Muscle layer of colon (tissue), 2 donors: Measurements from ENCODE around the gene CHD3.
A peak's percentile ranks its signal among the peaks of the same experiment; 100 is the strongest.

Experiments
- H3K27ac ChIP-seq: one replicate; pipeline ENCODE4 v1.7.0; 2013; ENCODE audit warnings: low read depth, mild to moderate bottlenecking, low read length, moderate library complexity
- H3K27me3 ChIP-seq, 2 donors: one replicate each; pipeline ENCODE4 v1.7.0; 2013; ENCODE audit warnings: low read length in 2 of 2, mild to moderate bottlenecking in 2 of 2; ENCODE audit not compliant: insufficient read depth in 2 of 2, control insufficient read depth in 1 of 2
- H3K36me3 ChIP-seq: one replicate; pipeline ENCODE4 v1.7.0; 2013; ENCODE audit warnings: mild to moderate bottlenecking, low read length; ENCODE audit not compliant: insufficient read depth
- H3K4me1 ChIP-seq: one replicate; pipeline ENCODE4 v1.7.0; 2013; ENCODE audit warnings: mild to moderate bottlenecking, low read length; ENCODE audit not compliant: insufficient read depth
- H3K4me3 ChIP-seq, 2 donors: one replicate each; pipeline ENCODE4 v1.7.0; 2013; ENCODE audit warnings: low read length in 2 of 2, low read depth in 1 of 2, mild to moderate bottlenecking in 1 of 2, moderate library complexity in 1 of 2
- H3K9ac ChIP-seq: one replicate; pipeline ENCODE4 v1.7.0; 2013; ENCODE audit warnings: low read length
- H3K9me3 ChIP-seq: one replicate; pipeline ENCODE4 v1.7.0; 2013; ENCODE audit warnings: mild to moderate bottlenecking, low read length
- donor health status: abdominal sarcoma.
- donor health status: Adenocarcinoma of cecum.

CHD3 gene

DNA sequence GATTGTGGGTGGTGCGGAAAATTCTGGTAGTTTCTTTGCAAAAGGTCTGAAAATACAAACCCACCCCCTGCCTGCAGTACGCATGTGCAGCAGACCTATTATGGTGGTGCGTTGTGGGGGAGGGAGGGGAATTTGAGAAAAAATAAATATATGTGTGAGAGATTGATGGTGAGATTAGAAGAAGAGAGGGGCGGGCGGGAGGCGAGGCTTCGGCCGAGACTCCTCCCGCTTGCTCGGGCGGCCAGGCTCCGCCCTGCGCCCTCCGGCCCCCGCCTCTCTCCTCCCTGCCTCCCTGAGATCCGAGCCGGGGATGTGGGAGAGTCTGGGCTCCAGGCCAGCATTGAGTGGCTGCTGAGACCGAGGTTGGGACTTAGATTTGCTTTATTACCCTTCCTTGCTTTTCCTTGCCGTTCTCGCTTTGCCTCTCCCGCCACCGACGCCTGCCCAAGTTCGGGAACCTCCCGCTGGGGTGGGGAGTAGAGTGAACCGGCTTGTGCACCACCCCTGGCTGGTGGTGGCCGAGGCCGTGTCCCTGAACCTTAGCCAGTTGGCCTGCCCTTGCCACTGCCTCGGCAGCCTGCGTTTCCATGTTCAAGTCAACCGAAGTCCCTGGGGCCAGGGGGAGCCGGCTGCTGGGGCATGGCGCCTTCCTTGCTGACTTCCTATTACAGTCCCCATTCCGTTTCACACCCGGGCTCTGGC is 956 bp upstream of the CHD3 start:
- Histone ChIP-seq H3K9ac (peak overlapping the region; percentile 52), H3K27ac (peak overlapping the region; percentile 88), H3K9me3 (no peaks in the 10 kb centered on the region), H3K4me3 (peak overlapping the region; percentile 24 to 71), H3K27me3 (no peaks in the 10 kb centered on the region), H3K36me3 (peaks cover 19% of the 10 kb centered on the region), H3K4me1 (peaks cover 45% of the 10 kb centered on the region)

DNA sequence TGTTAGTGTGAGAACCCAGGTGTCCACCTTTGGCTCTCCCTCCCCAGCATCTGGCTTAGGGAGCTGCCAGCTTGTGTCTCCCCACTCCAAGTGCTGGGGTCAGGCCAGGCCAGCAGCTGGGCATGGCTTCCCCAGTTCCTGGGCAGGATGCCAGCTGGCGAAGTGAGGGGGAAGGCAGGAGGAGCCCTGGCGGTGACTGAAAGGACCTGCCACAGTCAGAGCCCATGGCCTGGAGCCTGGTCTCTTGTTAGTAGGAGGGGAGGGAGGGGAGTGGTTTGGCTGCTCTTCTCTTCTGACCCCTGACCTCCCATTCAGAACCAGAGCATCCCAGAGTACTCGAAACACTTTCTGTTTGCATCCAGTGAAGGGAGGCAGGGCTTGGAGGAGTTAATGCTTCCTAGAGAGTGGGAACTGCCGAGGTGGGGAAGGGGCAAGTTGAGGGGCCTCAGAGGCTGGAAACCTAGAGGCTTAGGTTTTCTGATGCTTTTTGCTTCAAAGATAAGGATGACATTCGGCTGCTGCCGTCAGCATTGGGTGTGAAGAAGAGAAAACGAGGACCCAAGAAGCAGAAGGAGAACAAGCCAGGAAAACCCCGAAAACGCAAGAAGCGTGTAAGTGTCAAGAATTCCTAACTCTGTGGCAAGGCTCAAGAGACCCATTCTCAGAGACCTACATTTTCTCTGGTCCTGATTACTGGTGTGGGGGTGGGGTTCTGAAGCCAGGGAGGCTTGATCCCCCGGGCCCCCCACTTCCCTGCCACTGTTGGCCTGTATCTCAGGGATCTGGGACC is 772 bp downstream of the CHD3 start:
- Histone ChIP-seq H3K9ac (no peak overlapping the region), H3K27me3 (no peaks in the 10 kb centered on the region), H3K27ac (peak overlapping the region; percentile 88), H3K4me1 (peaks cover 37% of the 10 kb centered on the region), H3K36me3 (peaks cover 32% of the 10 kb centered on the region), H3K4me3 (peak overlapping the region in 1 of 2 donors; percentile 50), H3K9me3 (no peaks in the 10 kb centered on the region)

DNA sequence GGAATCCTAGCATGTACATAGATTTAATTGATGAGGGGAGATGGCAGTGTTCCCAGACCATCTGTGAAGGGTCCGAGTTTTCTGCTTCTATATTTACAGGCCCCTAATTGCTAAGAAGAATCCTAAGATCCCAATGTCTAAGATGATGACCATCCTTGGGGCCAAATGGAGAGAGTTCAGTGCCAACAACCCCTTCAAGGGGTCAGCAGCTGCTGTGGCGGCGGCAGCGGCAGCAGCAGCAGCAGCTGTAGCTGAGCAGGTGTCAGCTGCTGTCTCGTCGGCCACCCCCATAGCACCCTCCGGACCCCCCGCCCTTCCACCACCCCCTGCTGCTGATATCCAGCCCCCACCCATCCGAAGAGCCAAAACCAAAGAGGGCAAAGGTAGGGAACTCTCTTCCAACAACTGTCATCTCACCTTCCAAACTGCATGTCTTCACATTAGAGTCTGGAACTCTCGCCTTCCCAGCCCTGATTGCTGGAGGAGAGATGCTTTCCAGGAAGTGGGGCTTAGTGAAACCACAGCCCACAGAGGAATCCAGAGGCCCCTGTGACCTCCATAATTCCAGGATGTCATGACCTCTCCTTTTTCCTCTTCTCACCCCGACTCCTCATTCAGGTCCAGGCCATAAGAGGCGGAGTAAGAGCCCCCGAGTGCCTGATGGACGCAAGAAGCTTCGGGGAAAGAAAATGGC is 4.7 kb downstream of the CHD3 start:
- Histone ChIP-seq H3K27me3 (no peaks in the 10 kb centered on the region), H3K4me1 (peaks cover 22% of the 10 kb centered on the region), H3K36me3 (peaks cover 60% of the 10 kb centered on the region), H3K9me3 (no peaks in the 10 kb centered on the region), H3K4me3 (no peak overlapping the region), H3K27ac (no peak overlapping the region), H3K9ac (no peak overlapping the region)

DNA sequence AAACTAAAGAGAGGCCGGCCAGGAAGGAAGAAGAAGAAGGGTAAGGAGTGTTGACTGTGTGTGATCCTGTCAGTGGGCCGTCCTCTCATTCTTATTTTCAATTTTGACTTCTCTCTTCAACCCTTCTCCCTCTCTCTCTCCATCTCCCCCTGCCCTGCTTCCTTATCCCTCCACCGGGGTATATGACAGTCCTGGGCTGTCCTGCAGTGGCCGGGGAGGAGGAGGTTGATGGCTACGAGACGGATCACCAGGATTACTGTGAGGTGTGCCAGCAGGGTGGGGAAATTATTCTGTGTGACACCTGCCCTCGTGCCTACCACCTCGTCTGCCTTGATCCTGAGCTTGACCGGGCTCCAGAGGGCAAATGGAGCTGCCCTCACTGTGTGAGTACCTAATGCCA is 5.6 kb downstream of the CHD3 start:
- Histone ChIP-seq H3K27me3 (no peaks in the 10 kb centered on the region), H3K27ac (no peak overlapping the region), H3K4me1 (peaks cover 13% of the 10 kb centered on the region), H3K9ac (no peak overlapping the region), H3K9me3 (no peaks in the 10 kb centered on the region), H3K4me3 (no peak overlapping the region), H3K36me3 (peaks cover 69% of the 10 kb centered on the region)

DNA sequence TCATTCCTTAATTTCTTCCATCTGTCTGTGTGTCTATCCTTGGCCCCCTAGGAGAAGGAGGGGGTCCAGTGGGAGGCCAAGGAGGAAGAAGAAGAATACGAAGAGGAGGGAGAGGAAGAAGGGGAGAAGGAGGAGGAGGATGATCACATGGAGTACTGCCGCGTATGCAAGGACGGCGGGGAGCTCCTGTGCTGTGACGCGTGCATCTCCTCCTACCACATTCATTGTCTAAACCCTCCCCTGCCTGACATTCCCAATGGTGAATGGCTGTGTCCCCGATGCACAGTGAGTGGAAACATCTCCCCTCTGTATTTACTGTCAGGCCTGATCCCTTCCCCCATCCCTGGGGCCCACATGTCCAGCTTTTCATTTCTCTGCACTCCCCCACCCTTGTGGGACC is 6.3 kb downstream of the CHD3 start:
- peaks cover 6% of the 10 kb centered on the region for H3K4me1 ChIP-seq
- no peak overlapping the region for H3K27ac ChIP-seq
- no peak overlapping the region for H3K4me3 ChIP-seq
- H3K9ac ChIP-seq, result no peak overlapping the region
- no peaks in the 10 kb centered on the region for H3K9me3 ChIP-seq
- H3K36me3 ChIP-seq, result peaks cover 75% of the 10 kb centered on the region
- no peaks in the 10 kb centered on the region for H3K27me3 ChIP-seq

DNA sequence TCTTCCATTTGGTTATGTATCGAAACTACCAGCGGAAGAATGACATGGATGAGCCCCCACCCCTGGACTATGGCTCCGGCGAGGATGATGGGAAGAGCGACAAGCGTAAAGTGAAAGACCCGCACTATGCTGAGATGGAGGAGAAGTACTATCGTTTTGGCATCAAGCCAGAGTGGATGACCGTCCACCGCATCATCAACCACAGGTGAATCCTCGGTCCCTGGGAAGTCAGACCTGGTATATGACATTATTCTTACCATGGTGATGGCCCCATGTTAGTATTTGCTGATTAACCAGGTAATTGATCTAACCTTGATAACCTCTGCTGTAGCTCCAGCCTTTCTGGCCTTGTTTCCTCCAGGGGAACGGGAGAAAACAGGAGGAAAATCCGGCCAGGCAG is 8.5 kb downstream of the CHD3 start:
- Histone ChIP-seq H3K9ac (peak overlapping the region; percentile 5), H3K4me1 (no peaks in the 10 kb centered on the region), H3K27ac (no peak overlapping the region), H3K4me3 (no peak overlapping the region), H3K9me3 (no peaks in the 10 kb centered on the region), H3K27me3 (no peaks in the 10 kb centered on the region), H3K36me3 (peaks cover 77% of the 10 kb centered on the region)

DNA sequence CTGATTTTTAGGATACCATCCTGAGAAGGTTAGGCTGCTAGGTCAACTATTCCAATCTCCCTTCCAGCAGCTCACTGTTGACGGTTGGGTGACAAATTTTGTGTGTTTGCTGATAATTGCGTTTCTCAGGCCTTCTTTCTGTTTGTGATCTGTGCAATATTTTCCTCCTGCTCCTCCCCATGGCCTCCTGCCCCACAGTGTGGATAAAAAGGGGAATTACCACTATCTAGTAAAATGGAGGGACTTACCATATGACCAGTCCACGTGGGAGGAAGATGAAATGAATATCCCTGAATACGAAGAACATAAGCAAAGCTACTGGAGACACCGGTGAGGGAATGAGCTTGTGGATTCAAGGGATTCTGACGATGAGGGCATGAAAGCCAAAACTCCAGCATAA is 9.2 kb downstream of the CHD3 start:
- no peaks in the 10 kb centered on the region for H3K9me3 ChIP-seq
- peak overlapping the region; percentile 5 for H3K9ac ChIP-seq
- no peaks in the 10 kb centered on the region for H3K27me3 ChIP-seq
- H3K4me3 ChIP-seq, result no peak overlapping the region
- no peaks in the 10 kb centered on the region for H3K4me1 ChIP-seq
- H3K27ac ChIP-seq, result no peak overlapping the region
- H3K36me3 ChIP-seq, result peaks cover 80% of the 10 kb centered on the region

DNA sequence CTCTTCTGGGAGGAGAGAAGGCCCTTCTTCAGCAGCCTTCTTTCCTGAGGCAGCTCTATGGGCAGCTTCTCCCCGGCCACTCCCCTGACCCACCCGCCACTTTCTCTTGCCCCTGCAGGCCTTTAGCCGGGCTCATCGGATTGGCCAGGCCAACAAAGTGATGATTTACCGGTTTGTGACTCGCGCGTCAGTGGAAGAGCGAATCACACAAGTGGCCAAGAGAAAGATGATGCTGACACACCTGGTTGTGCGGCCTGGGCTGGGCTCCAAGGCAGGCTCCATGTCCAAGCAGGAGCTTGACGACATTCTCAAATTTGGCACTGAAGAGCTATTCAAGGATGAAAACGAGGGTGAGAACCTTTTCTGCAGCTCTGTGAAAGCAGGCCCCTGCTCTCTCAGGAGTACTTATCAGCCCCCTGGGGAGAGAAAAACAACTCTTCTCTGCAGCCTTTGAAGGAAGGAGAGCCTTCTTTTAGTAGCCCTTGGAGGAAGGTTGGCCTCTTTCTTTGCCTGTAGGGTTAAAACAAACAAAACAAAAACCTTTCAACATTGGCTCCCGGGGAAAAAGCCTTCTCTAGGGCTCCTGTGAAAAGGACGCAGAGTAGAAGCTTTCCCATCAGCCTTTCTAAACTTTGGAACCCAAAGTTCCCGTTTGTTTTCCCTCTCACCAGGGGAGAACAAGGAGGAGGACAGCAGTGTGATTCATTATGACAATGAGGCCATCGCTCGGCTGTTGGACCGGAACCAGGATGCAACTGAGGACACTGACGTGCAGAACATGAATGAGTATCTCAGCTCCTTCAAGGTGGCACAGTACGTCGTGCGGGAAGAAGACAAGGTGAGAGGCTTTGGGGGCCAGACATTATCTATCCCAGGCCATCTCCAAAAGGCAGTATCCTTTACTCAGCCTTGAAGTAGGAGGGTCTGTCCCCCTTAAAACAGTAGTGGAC is 14.8 kb downstream of the CHD3 start:
- no peaks in the 10 kb centered on the region for H3K9me3 ChIP-seq
- H3K36me3 ChIP-seq, result peaks cover 96% of the 10 kb centered on the region
- H3K4me1 ChIP-seq, result no peaks in the 10 kb centered on the region
- H3K4me3 ChIP-seq, result no peak overlapping the region
- H3K27me3 ChIP-seq, result no peaks in the 10 kb centered on the region
- H3K9ac ChIP-seq, result no peak overlapping the region
- no peak overlapping the region for H3K27ac ChIP-seq

DNA sequence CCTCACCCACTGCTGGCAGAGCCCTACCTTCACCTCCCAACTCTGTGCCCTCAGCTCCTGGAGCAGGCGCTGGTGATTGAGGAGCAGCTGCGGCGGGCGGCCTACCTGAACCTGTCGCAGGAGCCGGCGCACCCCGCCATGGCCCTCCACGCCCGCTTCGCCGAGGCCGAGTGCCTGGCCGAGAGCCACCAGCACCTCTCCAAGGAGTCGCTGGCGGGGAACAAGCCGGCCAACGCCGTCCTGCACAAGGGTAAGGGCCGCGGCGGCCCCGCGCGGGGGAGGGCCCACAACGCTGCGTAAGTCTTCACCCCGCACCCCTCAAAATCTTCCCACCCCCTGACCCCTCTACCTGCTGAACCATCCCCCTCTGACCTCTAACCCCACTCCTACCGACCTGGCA is 20.5 kb downstream of the CHD3 start:
- H3K27me3 ChIP-seq, result no peaks in the 10 kb centered on the region
- no peaks in the 10 kb centered on the region for H3K4me1 ChIP-seq
- no peaks in the 10 kb centered on the region for H3K9me3 ChIP-seq
- H3K9ac ChIP-seq, result no peak overlapping the region
- H3K4me3 ChIP-seq, result no peak overlapping the region
- H3K36me3 ChIP-seq, result peaks cover 82% of the 10 kb centered on the region
- H3K27ac ChIP-seq, result no peak overlapping the region

DNA sequence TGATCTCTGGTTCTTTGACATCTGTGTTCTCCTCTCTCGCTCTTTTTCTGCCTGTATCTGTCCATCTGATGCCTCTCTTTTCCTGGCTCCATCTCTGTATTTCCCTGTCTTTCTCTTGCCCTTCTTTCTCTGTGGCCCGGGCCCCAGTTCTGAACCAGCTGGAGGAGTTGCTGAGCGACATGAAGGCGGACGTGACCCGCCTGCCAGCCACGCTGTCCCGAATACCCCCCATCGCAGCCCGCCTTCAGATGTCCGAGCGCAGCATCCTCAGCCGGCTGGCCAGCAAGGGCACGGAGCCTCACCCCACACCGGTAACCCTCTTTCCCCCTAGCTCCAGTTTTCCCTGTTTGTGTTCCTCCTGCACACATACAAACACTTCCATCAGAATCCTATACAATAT is 21.7 kb downstream of the CHD3 start:
- Histone ChIP-seq H3K27ac (no peak overlapping the region), H3K9me3 (no peaks in the 10 kb centered on the region), H3K9ac (no peak overlapping the region), H3K4me1 (peaks cover 5% of the 10 kb centered on the region), H3K36me3 (peaks cover 70% of the 10 kb centered on the region), H3K27me3 (no peaks in the 10 kb centered on the region), H3K4me3 (no peak overlapping the region)

DNA sequence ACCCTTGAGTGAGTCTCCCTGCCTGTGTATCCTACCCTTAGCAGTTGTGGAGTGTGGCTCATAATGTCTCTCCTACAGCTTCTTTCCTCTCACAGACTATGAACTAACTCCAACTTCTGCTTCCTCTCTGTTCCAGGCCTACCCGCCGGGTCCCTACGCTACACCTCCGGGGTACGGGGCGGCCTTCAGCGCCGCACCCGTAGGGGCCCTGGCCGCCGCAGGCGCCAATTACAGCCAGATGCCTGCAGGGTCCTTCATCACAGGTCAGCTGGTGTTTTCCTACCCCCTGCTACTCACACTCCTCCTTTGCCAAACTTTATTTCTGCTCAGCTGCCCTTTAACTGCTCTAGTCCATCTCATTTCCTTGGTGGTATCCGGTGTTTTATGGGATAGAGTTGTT is 22.1 kb downstream of the CHD3 start:
- Histone ChIP-seq H3K4me3 (no peak overlapping the region), H3K27ac (no peak overlapping the region), H3K27me3 (no peaks in the 10 kb centered on the region), H3K36me3 (peaks cover 65% of the 10 kb centered on the region), H3K9ac (no peak overlapping the region), H3K9me3 (no peaks in the 10 kb centered on the region), H3K4me1 (peaks cover 6% of the 10 kb centered on the region)
